Panc1 (cell line): Measurements from ENCODE around the gene RIMS1. TPM values are rescaled to one million over a fixed set of nuclear protein-coding genes. Genes with fewer than 3 reads are reported as not detected.

ENCODE experiments used
- ATAC-seq: fragments of 200-7000 bp; cut with Tn5 transposase; 2 replicates; pipeline ENCODE4 v1.9.1; 2020; ENCODE audit warnings: mild to moderate bottlenecking, moderate library complexity
- BruUV-seq: library from RNA; stranded (reverse); fragments of 400-500 nt; replicated peaks from 2 replicates; lab custom pipeline; 2021; lab: Mats Ljungman, UMichigan
- CTCF ChIA-PET: fragments of 300-600 bp; sonication (Branson Sonifier 250); formaldehyde crosslinking; loops from one replicate; lab custom pipeline; 2022; ENCODE audit warnings: antibody characterized with exemption; lab: Charles Lee
- POLR2A ChIA-PET: fragments of 300-600 bp; sonication (Branson Sonifier 250); formaldehyde crosslinking; loops from one replicate; lab custom pipeline; 2022; ENCODE audit warnings: antibody characterized with exemption; lab: Charles Lee
- DNase-seq: peaks from one replicate; pipeline ENCODE4 v3.0.0-alpha.2; 2010; ENCODE audit warnings: low read depth, low spot score
- H3K27ac ChIP-seq: 2 replicates; pipeline ENCODE4 v1.5.1; 2011; ENCODE audit warnings: mild to moderate bottlenecking, low read length, inconsistent platforms
- H3K27me3 ChIP-seq: fragments of 200-500 bp; sonication (Bioruptor generic); 2 replicates; pipeline ENCODE4 v1.6.0; 2014; ENCODE audit warnings: low read length, inconsistent platforms; ENCODE audit not compliant: control insufficient read depth, insufficient read depth
- H3K36me3 ChIP-seq: fragments of 200-500 bp; sonication (Bioruptor generic); 2 replicates; pipeline ENCODE4 v1.5.1; 2014; ENCODE audit warnings: inconsistent platforms, mild to moderate bottlenecking, low read length, moderate library complexity; ENCODE audit not compliant: control insufficient read depth, insufficient read depth
- H3K4me1 ChIP-seq: 2 replicates; pipeline ENCODE4 v1.5.1; 2011; ENCODE audit warnings: inconsistent platforms, mild to moderate bottlenecking, low read length, moderate library complexity; ENCODE audit not compliant: control insufficient read depth, insufficient read depth
- H3K4me3 ChIP-seq, 2 experiments: 2 replicates each; pipeline ENCODE4 v1.5.1; 2011 to 2012; ENCODE audit warnings: low read depth in 2 of 2, low read length in 2 of 2, mild to moderate bottlenecking in 2 of 2, inconsistent platforms in 1 of 2, moderate library complexity in 1 of 2
- H3K9me3 ChIP-seq: fragments of 200-500 bp; sonication (Bioruptor generic); 2 replicates; pipeline ENCODE4 v1.5.1; 2014; ENCODE audit warnings: low read depth, mild to moderate bottlenecking, inconsistent platforms, low read length, moderate library complexity; ENCODE audit not compliant: control insufficient read depth, insufficient read depth
- POLR2AphosphoS5 ChIP-seq: IDR thresholded peaks from 2 replicates; pipeline ENCODE4 v1.6.1; 2012; ENCODE audit warnings: mild to moderate bottlenecking, low read depth, low read length, moderate library complexity
- REST ChIP-seq, 2 experiments: IDR thresholded peaks; 2 replicates each; pipeline ENCODE4 v1.6.1; 2011 to 2012; ENCODE audit warnings: low read depth in 2 of 2, control low read depth in 1 of 2, low read length in 1 of 2, mild to moderate bottlenecking in 1 of 2, moderate library complexity in 1 of 2; ENCODE audit not compliant: insufficient read depth in 1 of 2
- SIN3A ChIP-seq: IDR thresholded peaks from 2 replicates; pipeline ENCODE4 v1.6.1; 2012; ENCODE audit warnings: low read depth, mild to moderate bottlenecking, low read length, moderate library complexity, borderline replicate concordance; ENCODE audit not compliant: insufficient read depth
- TCF7L2 ChIP-seq: IDR thresholded peaks from 2 replicates; pipeline ENCODE4 v1.6.1; 2011; ENCODE audit warnings: mild to moderate bottlenecking, low read depth, low read length, inconsistent platforms
- in situ Hi-C: cut with HindIII; loops from 2 replicates; pipeline ENCODE4 v1.10.0; 2016; ENCODE audit warnings: low sequenced_read_pairs, low pct_unique_long_range_greater_than_20kb
- intact Hi-C: fragments of 100-400 bp; cut with micrococcal nuclease; formaldehyde crosslinking; loops from one replicate; pipeline ENCODE4 v1.10.0; 2022; ENCODE audit not compliant: unreplicated experiment
- total RNA-seq: library from RNA; stranded (reverse); gene quantifications from one replicate; pipeline ENCODE4 v1.2.1, GENCODE V29; 2021; ENCODE audit not compliant: unreplicated experiment
- TF ChIP-seq, protein P1 (sequence below): fragments of 450-650 bp; IDR thresholded peaks from 2 replicates; pipeline ENCODE4 v1.5.1; 2017; ENCODE audit warnings: mild to moderate bottlenecking

The RIMS1 gene
- total RNA-seq, 1 experiment from 2014 or later = 0.18 TPM

GRCh38 chr6:72032086-72032485 is 145.7 kb downstream of the RIMS1 start:
- ChIA-PET POLR2A (no interaction called here), CTCF (no interaction called here)
- no TSS peak for BruUV-seq
- no peaks in the 10 kb centered on the region for H3K4me1 ChIP-seq
- H3K4me3 ChIP-seq = no peak overlapping the region
- no peaks in the 10 kb centered on the region for H3K9me3 ChIP-seq
- H3K27me3 ChIP-seq = no peaks in the 10 kb centered on the region; the same call in 1 of the 2 replicates
- in situ Hi-C loops (no loop called here), intact Hi-C loops (no loop called here)
- H3K36me3 ChIP-seq = no peaks in the 10 kb centered on the region
- DNase-seq = no peak
- TF ChIP-seq TCF7L2 (no peak), SIN3A (no peak)
- TF ChIP-seq, protein P1, sequence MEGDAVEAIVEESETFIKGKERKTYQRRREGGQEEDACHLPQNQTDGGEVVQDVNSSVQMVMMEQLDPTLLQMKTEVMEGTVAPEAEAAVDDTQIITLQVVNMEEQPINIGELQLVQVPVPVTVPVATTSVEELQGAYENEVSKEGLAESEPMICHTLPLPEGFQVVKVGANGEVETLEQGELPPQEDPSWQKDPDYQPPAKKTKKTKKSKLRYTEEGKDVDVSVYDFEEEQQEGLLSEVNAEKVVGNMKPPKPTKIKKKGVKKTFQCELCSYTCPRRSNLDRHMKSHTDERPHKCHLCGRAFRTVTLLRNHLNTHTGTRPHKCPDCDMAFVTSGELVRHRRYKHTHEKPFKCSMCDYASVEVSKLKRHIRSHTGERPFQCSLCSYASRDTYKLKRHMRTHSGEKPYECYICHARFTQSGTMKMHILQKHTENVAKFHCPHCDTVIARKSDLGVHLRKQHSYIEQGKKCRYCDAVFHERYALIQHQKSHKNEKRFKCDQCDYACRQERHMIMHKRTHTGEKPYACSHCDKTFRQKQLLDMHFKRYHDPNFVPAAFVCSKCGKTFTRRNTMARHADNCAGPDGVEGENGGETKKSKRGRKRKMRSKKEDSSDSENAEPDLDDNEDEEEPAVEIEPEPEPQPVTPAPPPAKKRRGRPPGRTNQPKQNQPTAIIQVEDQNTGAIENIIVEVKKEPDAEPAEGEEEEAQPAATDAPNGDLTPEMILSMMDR = no peak
- no peak overlapping the region for H3K27ac ChIP-seq
- no peak for ATAC-seq

- no peaks in the 10 kb centered on the region for H3K36me3 ChIP-seq
- in situ Hi-C loops = no loop called here
These were observed 149.1 kb downstream of the RIMS1 start for GRCh38 chr6:72035486-72035885.

More at GRCh38 chr6:72035486-72035885, 149.1 kb downstream of the RIMS1 start:
- TF ChIP-seq SIN3A (no peak), TCF7L2 (no peak), REST (IDR thresholded peaks at IDR 0.05; ENCODE audit: insufficient read depth in 1 of 2, low read depth in 2 of 2, low read length in 1 of 2) (no peak), POLR2AphosphoS5 (no peak)
- TF ChIP-seq, protein P1 = no peak
- ATAC-seq (no peak), DNase-seq (no peak)
- Histone ChIP-seq H3K4me1 (no peaks in the 10 kb centered on the region), H3K9me3 (no peaks in the 10 kb centered on the region), H3K4me3 (no peak overlapping the region), H3K27ac (no peak overlapping the region), H3K27me3 (no peaks in the 10 kb centered on the region; the same call in 1 of the 2 replicates)
- ChIA-PET POLR2A (no interaction called here), CTCF (no interaction called here)
- BruUV-seq = no TSS peak
- intact Hi-C loops = no loop called here
